GM23338 (cell line): ENCODE data around the gene SLC4A5. TPM values are rescaled to one million over a fixed set of nuclear protein-coding genes. Genes with fewer than 3 reads are reported as not detected.

Experiments
- ATAC-seq: fragments of 200-7000 bp; cut with Tn5 transposase; 3 replicates; pipeline ENCODE4 v1.9.1; 2020
- DNase-seq: peaks from one replicate; pipeline ENCODE4 v3.0.0-alpha.2; 2015; ENCODE audit warnings: low spot score
- H2AFZ ChIP-seq: fragments of 200-600 bp; sonication (generic); 2 replicates; pipeline ENCODE4 v1.8.0; 2016; ENCODE audit warnings: antibody characterized with exemption, mild to moderate bottlenecking, moderate library complexity
- H3F3A ChIP-seq: fragments of 200-600 bp; sonication (generic); replicated peaks from 2 replicates; pipeline ENCODE4 v1.8.0; 2017; ENCODE audit warnings: antibody characterized with exemption, mixed run types, low read depth
- H3K27ac ChIP-seq: fragments of 200-600 bp; sonication (generic); 2 replicates; pipeline ENCODE4 v1.6.1; 2016; ENCODE audit warnings: low read depth
- H3K27me3 ChIP-seq: fragments of 200-600 bp; sonication (generic); 2 replicates; pipeline ENCODE4 v1.8.0; 2016; ENCODE audit warnings: mild to moderate bottlenecking, mixed run types, moderate library complexity; ENCODE audit not compliant: insufficient read depth
- H3K36me3 ChIP-seq: fragments of 200-600 bp; sonication (generic); 2 replicates; pipeline ENCODE4 v1.8.0; 2016; ENCODE audit warnings: mild to moderate bottlenecking; ENCODE audit not compliant: insufficient read depth
- H3K4me1 ChIP-seq: fragments of 200-600 bp; sonication (generic); 2 replicates; pipeline ENCODE4 v1.8.0; 2016; ENCODE audit warnings: mild to moderate bottlenecking, moderate library complexity; ENCODE audit not compliant: insufficient read depth
- H3K4me2 ChIP-seq: fragments of 200-600 bp; sonication (generic); 2 replicates; pipeline ENCODE4 v1.7.1; 2017; ENCODE audit warnings: mixed run types
- H3K4me3 ChIP-seq: fragments of 200-600 bp; sonication (generic); 2 replicates; pipeline ENCODE4 v1.6.1; 2016; ENCODE audit warnings: mixed run types
- H3K79me2 ChIP-seq: fragments of 200-600 bp; sonication (generic); replicated peaks from 2 replicates; pipeline ENCODE4 v1.8.0; 2017; ENCODE audit warnings: mild to moderate bottlenecking; ENCODE audit not compliant: insufficient read depth
- H3K9me2 ChIP-seq: fragments of 200-600 bp; sonication (generic); 2 replicates; pipeline ENCODE4 v1.8.0; 2017; ENCODE audit not compliant: insufficient read depth
- H4K20me1 ChIP-seq: fragments of 200-600 bp; sonication (generic); replicated peaks from 2 replicates; pipeline ENCODE4 v1.8.0; 2017; ENCODE audit warnings: mild to moderate bottlenecking; ENCODE audit not compliant: insufficient read depth
- H3K27ac Mint-ChIP-seq: 2 replicates; pipeline ENCODE4 v1.8.0; 2020; ENCODE audit warnings: inconsistent platforms, mild to moderate bottlenecking, moderate library complexity, mixed read lengths
- H3K27me3 Mint-ChIP-seq: 3 replicates; pipeline ENCODE4 v1.8.0; 2022; ENCODE audit warnings: low read depth, mild to moderate bottlenecking, moderate library complexity, mixed read lengths, inconsistent platforms; ENCODE audit not compliant: insufficient read depth, poor library complexity
- H3K36me3 Mint-ChIP-seq: 3 replicates; pipeline ENCODE4 v1.8.0; 2021; ENCODE audit warnings: low read depth, mild to moderate bottlenecking, inconsistent platforms, moderate library complexity, mixed read lengths
- H3K4me1 Mint-ChIP-seq: 3 replicates; pipeline ENCODE4 v1.8.0; 2020; ENCODE audit warnings: mild to moderate bottlenecking, inconsistent platforms, mixed read lengths
- H3K4me3 Mint-ChIP-seq: 3 replicates; pipeline ENCODE4 v1.8.0; 2021; ENCODE audit warnings: moderate library complexity, mild to moderate bottlenecking, inconsistent platforms, mixed read lengths
- H3K9me3 Mint-ChIP-seq: 3 replicates; pipeline ENCODE4 v1.8.0; 2020; ENCODE audit warnings: moderate library complexity, mild to moderate bottlenecking, inconsistent platforms, mixed read lengths
- EZH2 ChIP-seq: fragments of 200-600 bp; sonication (generic); IDR thresholded peaks from one replicate; pipeline ENCODE4 v1.8.0; 2017; ENCODE audit warnings: antibody characterized with exemption, mild to moderate bottlenecking, low read depth; ENCODE audit not compliant: unreplicated experiment
- EZH2phosphoT487 ChIP-seq: fragments of 200-600 bp; sonication (generic); IDR thresholded peaks from one replicate; pipeline ENCODE4 v1.8.1; 2018; ENCODE audit warnings: antibody characterized with exemption; ENCODE audit not compliant: unreplicated experiment
- STAT1 ChIP-seq: IDR thresholded peaks from one replicate; pipeline ENCODE4 v1.6.1; 2016; ENCODE audit warnings: antibody characterized with exemption; ENCODE audit not compliant: unreplicated experiment
- ZNF114 ChIP-seq: fragments of 250-450 bp; sonication (Bioruptor Pico); IDR thresholded peaks from 2 replicates; pipeline ENCODE4 v1.5.0; 2020; ENCODE audit warnings: mild to moderate bottlenecking, moderate library complexity
- ZNF331 ChIP-seq: fragments of 250-450 bp; sonication (Bioruptor Pico); IDR thresholded peaks from 2 replicates; pipeline ENCODE4 v1.5.0; 2020; ENCODE audit warnings: low read depth, mild to moderate bottlenecking, moderate library complexity
- polyA plus RNA-seq: library from polyadenylated mRNA; unstranded; fragments of >200 nt; fragmentation: Nextera tagmentation; extraction: Ambion mirVana; gene quantifications from 2 replicates; pipeline ENCODE4 v1.2.1, GENCODE V29; 2016
- total RNA-seq: library from RNA; depleted of rRNA; stranded (reverse); fragments of >200 nt; shearing (Covaris generic); gene quantifications from 2 replicates; pipeline ENCODE4 v1.2.3, GENCODE V29; 2014
- TF ChIP-seq, protein P1 (sequence below): fragments of 250-450 bp; sonication (Bioruptor Pico); IDR thresholded peaks from 2 replicates; pipeline ENCODE4 v1.5.0; 2020; ENCODE audit warnings: mild to moderate bottlenecking, moderate library complexity
- TF ChIP-seq, protein P2 (sequence below): IDR thresholded peaks from one replicate; pipeline ENCODE4 v1.6.1; 2018; ENCODE audit warnings: antibody characterized with exemption; ENCODE audit not compliant: unreplicated experiment

The SLC4A5 gene
- total and polyA plus RNA-seq, 2 experiments from 2014 or later, result 0.24 to 0.70 TPM

DNA sequence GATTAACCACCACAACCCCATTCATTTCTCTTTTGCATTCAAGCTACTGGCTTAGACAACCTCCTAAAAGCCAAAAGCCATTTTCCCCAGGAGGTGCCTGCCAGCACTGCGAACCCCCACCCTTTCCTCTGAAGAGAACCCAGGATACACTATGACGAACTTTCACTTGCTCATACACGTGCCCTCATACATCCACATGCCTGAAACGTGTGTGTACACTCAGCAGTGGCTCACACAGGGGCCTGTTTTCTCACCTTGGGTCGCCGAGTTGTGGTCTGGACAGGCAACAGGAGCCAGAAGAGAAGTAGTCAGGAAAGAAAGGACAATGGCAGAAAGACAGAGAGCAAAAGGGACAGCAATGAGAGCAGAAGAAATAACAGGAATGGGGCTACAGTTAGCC, 29.5 kb upstream of the SLC4A5 start (continued):
- TF ChIP-seq, protein P1, sequence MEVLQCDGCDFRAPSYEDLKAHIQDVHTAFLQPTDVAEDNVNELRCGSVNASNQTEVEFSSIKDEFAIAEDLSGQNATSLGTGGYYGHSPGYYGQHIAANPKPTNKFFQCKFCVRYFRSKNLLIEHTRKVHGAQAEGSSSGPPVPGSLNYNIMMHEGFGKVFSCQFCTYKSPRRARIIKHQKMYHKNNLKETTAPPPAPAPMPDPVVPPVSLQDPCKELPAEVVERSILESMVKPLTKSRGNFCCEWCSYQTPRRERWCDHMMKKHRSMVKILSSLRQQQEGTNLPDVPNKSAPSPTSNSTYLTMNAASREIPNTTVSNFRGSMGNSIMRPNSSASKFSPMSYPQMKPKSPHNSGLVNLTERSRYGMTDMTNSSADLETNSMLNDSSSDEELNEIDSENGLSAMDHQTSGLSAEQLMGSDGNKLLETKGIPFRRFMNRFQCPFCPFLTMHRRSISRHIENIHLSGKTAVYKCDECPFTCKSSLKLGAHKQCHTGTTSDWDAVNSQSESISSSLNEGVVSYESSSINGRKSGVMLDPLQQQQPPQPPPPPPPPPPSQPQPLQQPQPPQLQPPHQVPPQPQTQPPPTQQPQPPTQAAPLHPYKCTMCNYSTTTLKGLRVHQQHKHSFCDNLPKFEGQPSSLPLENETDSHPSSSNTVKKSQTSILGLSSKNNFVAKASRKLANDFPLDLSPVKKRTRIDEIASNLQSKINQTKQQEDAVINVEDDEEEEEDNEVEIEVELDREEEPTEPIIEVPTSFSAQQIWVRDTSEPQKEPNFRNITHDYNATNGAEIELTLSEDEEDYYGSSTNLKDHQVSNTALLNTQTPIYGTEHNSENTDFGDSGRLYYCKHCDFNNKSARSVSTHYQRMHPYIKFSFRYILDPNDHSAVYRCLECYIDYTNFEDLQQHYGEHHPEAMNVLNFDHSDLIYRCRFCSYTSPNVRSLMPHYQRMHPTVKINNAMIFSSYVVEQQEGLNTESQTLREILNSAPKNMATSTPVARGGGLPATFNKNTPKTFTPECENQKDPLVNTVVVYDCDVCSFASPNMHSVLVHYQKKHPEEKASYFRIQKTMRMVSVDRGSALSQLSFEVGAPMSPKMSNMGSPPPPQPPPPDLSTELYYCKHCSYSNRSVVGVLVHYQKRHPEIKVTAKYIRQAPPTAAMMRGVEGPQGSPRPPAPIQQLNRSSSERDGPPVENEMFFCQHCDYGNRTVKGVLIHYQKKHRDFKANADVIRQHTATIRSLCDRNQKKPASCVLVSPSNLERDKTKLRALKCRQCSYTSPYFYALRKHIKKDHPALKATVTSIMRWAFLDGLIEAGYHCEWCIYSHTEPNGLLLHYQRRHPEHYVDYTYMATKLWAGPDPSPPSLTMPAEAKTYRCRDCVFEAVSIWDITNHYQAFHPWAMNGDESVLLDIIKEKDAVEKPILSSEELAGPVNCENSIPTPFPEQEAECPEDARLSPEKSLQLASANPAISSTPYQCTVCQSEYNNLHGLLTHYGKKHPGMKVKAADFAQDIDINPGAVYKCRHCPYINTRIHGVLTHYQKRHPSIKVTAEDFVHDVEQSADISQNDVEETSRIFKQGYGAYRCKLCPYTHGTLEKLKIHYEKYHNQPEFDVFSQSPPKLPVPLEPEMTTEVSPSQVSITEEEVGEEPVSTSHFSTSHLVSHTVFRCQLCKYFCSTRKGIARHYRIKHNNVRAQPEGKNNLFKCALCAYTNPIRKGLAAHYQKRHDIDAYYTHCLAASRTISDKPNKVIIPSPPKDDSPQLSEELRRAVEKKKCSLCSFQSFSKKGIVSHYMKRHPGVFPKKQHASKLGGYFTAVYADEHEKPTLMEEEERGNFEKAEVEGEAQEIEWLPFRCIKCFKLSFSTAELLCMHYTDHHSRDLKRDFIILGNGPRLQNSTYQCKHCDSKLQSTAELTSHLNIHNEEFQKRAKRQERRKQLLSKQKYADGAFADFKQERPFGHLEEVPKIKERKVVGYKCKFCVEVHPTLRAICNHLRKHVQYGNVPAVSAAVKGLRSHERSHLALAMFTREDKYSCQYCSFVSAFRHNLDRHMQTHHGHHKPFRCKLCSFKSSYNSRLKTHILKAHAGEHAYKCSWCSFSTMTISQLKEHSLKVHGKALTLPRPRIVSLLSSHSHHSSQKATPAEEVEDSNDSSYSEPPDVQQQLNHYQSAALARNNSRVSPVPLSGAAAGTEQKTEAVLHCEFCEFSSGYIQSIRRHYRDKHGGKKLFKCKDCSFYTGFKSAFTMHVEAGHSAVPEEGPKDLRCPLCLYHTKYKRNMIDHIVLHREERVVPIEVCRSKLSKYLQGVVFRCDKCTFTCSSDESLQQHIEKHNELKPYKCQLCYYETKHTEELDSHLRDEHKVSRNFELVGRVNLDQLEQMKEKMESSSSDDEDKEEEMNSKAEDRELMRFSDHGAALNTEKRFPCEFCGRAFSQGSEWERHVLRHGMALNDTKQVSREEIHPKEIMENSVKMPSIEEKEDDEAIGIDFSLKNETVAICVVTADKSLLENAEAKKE, result no peak

DNA sequence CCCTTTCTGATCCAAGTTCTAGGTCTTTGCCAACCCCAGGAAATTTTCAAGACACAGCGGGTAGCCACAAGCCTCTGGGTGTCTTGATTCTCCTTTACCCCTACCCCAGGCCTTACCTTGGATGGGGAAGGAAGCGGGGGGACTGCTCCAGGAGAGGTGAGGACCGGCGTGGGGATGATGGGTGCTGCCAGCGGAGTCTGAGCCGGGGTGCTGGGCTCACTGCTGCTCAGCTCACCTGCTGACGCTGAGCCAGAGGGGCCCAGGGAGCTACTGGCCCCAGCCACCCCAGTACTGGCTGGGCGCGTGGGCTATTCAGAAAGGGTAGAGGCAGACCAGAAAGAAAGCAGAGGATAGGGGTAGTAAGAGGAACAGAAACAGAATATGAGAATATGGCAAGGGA, 28.2 kb upstream of the SLC4A5 start:
- H3K4me1 Mint-ChIP-seq, result peaks cover 29% of the 10 kb centered on the region
- Histone ChIP-seq H3K36me3 (peaks cover 28% of the 10 kb centered on the region), H3K4me2 (no peak overlapping the region), H3K27ac (no peak overlapping the region), H3K79me2 (peaks cover 20% of the 10 kb centered on the region), H3K27me3 (no peaks in the 10 kb centered on the region), H3K9me2 (no peaks in the 10 kb centered on the region), H3F3A (0 out of 2 replicates have a peak, but pooled peaks cover 5% of the 10 kb centered on the region), H2AFZ (no peak overlapping the region), H3K4me3 (no peak overlapping the region), H3K4me1 (peaks cover 19% of the 10 kb centered on the region), H4K20me1 (peaks cover 6% of the 10 kb centered on the region)
- no peaks in the 10 kb centered on the region for H3K9me3 Mint-ChIP-seq
- H3K27me3 Mint-ChIP-seq, result peaks cover 3% of the 10 kb centered on the region
- H3K36me3 Mint-ChIP-seq, result peaks cover 59% of the 10 kb centered on the region
- no peak for ATAC-seq
- DNase-seq, result no peak
- H3K4me3 Mint-ChIP-seq, result no peak overlapping the region
- no peak overlapping the region for H3K27ac Mint-ChIP-seq
- TF ChIP-seq STAT1 (no peak), ZNF114 (no peak), ZNF331 (no peak), EZH2 (no peak), EZH2phosphoT487 (no peak)
- TF ChIP-seq, protein P2, sequence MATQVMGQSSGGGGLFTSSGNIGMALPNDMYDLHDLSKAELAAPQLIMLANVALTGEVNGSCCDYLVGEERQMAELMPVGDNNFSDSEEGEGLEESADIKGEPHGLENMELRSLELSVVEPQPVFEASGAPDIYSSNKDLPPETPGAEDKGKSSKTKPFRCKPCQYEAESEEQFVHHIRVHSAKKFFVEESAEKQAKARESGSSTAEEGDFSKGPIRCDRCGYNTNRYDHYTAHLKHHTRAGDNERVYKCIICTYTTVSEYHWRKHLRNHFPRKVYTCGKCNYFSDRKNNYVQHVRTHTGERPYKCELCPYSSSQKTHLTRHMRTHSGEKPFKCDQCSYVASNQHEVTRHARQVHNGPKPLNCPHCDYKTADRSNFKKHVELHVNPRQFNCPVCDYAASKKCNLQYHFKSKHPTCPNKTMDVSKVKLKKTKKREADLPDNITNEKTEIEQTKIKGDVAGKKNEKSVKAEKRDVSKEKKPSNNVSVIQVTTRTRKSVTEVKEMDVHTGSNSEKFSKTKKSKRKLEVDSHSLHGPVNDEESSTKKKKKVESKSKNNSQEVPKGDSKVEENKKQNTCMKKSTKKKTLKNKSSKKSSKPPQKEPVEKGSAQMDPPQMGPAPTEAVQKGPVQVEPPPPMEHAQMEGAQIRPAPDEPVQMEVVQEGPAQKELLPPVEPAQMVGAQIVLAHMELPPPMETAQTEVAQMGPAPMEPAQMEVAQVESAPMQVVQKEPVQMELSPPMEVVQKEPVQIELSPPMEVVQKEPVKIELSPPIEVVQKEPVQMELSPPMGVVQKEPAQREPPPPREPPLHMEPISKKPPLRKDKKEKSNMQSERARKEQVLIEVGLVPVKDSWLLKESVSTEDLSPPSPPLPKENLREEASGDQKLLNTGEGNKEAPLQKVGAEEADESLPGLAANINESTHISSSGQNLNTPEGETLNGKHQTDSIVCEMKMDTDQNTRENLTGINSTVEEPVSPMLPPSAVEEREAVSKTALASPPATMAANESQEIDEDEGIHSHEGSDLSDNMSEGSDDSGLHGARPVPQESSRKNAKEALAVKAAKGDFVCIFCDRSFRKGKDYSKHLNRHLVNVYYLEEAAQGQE, result no peak
